ENCODE data around the gene C1QL4.

DNA sequence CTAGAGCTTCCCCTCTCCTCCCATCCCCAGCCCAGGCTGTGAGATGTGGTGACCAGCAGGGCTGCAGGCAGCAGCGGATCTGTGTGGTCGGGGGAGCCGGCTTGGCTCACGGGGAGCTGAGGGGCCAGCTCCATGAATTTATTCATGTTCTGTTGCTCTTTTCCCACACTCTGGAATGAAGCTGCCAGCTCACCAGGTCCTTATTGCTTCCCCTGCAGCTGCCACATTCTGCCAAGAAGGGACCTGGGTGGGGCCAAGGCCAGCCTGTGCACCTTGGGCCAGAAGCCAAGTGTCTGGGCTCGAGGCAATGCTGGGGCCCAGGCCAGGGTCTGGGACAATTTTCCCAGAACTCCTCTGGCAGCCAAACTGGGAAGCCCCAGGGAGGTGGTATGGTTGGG, 2.5 kb upstream of the C1QL4 start:
- TF ChIP-seq, protein P1, sequence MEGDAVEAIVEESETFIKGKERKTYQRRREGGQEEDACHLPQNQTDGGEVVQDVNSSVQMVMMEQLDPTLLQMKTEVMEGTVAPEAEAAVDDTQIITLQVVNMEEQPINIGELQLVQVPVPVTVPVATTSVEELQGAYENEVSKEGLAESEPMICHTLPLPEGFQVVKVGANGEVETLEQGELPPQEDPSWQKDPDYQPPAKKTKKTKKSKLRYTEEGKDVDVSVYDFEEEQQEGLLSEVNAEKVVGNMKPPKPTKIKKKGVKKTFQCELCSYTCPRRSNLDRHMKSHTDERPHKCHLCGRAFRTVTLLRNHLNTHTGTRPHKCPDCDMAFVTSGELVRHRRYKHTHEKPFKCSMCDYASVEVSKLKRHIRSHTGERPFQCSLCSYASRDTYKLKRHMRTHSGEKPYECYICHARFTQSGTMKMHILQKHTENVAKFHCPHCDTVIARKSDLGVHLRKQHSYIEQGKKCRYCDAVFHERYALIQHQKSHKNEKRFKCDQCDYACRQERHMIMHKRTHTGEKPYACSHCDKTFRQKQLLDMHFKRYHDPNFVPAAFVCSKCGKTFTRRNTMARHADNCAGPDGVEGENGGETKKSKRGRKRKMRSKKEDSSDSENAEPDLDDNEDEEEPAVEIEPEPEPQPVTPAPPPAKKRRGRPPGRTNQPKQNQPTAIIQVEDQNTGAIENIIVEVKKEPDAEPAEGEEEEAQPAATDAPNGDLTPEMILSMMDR (IDR thresholded peaks at IDR 0.05): no peak
- no peak for TF ChIP-seq POLR2A (IDR thresholded peaks at IDR 0.05)
